NCI-H2196 (cell line): Measurements from ENCODE around the gene MMP24.

ENCODE experiments used
- DNase-seq: peaks from one replicate; lab custom pipeline; 2025; ENCODE audit not compliant: unreplicated experiment; lab: John Stamatoyannopoulos, UW

Gene MMP24

GRCh38 chr20:35277127-35277526 is 50.6 kb downstream of the MMP24 start:
- DNase-seq = no peak

- DNase-seq = peak; percentile 98
Measured at GRCh38 chr20:35277531-35278395, 51.3 kb downstream of the MMP24 start, which contains the start of gene MMP24OS. Gene MMP24OS, minus strand, starts transcription at chr20:35278122. Its CDS starts 193 bp downstream, at chr20:35277929.

- DNase-seq = no peak
Measured at GRCh38 chr20:35279040-35279439, 52.5 kb downstream of the MMP24 start.

- DNase-seq = no peak
Measured at GRCh38 chr20:35279533-35280174, 53.2 kb downstream of the MMP24 start.

- no peak for DNase-seq
Measured at GRCh38 chr20:35280523-35280922, 54.0 kb downstream of the MMP24 start.

- no peak for DNase-seq
Measured at GRCh38 chr20:35281506-35282101, 55.1 kb downstream of the MMP24 start.

GRCh38 chr20:35283441-35284266 is 57.2 kb downstream of the MMP24 start:
- no peak for DNase-seq

GRCh38 chr20:35284267-35284991 is 57.9 kb downstream of the MMP24 start, which contains the start of gene EIF6:
Gene EIF6, minus strand, starts transcription at chr20:35284772. Its CDS starts 285 bp downstream, at chr20:35284487.
- DNase-seq = peak; percentile 96

- no peak for DNase-seq
Measured at GRCh38 chr20:35284992-35285805, 58.7 kb downstream of the MMP24 start.

- no peak for DNase-seq
Measured at GRCh38 chr20:35285806-35286076, 59.3 kb downstream of the MMP24 start.

GRCh38 chr20:35286077-35286898 is 59.8 kb downstream of the MMP24 start:
- DNase-seq = no peak

- no peak for DNase-seq
Measured at GRCh38 chr20:35286899-35287508, 60.5 kb downstream of the MMP24 start.

GRCh38 chr20:35287509-35288324 is 61.2 kb downstream of the MMP24 start:
- no peak for DNase-seq

GRCh38 chr20:35288325-35289060 is 62.0 kb downstream of the MMP24 start:
- no peak for DNase-seq

- DNase-seq = no peak
Measured at GRCh38 chr20:35290186-35290886, 63.8 kb downstream of the MMP24 start.

- no peak for DNase-seq
Measured at GRCh38 chr20:35290887-35291417, 64.5 kb downstream of the MMP24 start.
